GM10266 (cell line): ENCODE data around the gene SVIL.
"Not testable (repeated sequence)": the region's sequence is repeated elsewhere in the genome, so short reads cannot be mapped to it uniquely, and the experiment has no call there.

Experiments
- DNase-seq: peaks from one replicate; pipeline ENCODE4 v3.0.0; 2012; ENCODE audit errors: extremely low spot score
- TF ChIP-seq, protein P1 (sequence below): IDR thresholded peaks from 2 replicates; pipeline ENCODE4 v1.5.1; 2012; ENCODE audit warnings: mild to moderate bottlenecking, low read depth; ENCODE audit not compliant: control insufficient read depth, insufficient read depth; ENCODE audit errors: missing control alignments

Gene SVIL

DNA sequence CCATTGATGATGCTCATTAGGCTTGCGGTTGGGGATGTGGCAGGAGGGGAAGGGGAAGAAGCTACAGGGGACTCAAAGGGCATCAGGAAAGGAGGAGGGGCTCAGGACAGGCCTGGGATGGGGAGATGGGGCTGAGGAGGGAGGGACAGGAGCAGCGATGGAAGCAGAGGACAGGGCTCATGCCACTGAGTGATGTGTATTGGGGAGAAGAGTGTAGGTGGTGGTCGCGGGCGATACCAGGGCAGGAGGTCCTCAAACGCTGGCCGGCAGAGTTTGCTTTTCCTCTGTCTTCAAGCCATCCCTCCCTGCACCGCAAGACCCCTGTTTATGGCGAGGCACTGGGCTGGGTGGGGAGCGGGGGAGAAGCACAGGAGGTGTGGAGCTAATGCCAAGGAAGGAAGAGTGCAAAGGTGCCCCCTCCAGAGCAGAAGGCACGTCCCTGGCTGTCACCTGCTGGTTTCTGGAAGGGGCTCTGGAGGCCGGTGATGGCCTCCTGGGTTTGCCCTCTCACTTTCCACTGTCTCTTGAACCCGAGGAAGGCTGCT is 134.7 kb downstream of the SVIL start:
- no peak for DNase-seq
- TF ChIP-seq, protein P1, sequence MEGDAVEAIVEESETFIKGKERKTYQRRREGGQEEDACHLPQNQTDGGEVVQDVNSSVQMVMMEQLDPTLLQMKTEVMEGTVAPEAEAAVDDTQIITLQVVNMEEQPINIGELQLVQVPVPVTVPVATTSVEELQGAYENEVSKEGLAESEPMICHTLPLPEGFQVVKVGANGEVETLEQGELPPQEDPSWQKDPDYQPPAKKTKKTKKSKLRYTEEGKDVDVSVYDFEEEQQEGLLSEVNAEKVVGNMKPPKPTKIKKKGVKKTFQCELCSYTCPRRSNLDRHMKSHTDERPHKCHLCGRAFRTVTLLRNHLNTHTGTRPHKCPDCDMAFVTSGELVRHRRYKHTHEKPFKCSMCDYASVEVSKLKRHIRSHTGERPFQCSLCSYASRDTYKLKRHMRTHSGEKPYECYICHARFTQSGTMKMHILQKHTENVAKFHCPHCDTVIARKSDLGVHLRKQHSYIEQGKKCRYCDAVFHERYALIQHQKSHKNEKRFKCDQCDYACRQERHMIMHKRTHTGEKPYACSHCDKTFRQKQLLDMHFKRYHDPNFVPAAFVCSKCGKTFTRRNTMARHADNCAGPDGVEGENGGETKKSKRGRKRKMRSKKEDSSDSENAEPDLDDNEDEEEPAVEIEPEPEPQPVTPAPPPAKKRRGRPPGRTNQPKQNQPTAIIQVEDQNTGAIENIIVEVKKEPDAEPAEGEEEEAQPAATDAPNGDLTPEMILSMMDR: no peak

DNA sequence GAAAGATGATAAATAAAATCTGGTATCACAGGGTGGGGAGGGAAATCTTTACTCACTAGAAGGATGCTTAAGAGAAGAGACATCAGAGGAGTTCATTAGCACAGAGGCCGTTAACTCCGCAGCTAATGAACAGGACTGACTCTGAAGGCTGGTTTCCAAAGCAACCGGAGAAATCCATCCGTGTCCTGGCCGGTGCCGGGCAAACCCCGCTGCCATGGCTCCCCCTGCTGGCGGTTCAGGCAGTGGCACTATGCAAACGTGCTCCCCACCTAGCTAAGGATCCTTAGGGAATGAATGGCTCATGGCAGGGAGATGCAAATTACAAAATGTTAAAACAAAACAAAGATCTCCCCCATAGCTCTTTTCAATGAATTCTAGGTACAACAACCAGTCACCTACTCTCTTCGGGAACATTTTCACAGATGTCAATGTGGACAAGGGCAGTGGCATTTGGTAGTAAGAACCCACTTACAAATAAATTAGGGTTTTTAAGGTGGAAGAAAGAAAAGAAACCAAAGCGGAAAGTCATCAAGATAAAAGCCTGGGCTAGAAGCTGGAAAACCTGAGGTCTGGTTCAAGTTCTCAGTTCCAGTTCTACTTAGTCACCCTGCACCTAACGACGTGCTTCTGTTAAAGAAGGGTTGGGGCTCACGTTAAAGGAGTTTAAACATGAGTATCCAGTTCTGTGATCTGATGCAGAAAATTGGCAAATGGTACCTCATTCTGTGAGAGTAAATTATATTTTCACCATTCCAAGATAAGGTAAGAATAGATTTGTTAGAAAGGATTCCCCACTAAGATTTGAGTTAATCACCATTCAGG is 138.2 kb downstream of the SVIL start:
- TF ChIP-seq, protein P1: peak; percentile 97
- DNase-seq: peak; percentile 61

DNA sequence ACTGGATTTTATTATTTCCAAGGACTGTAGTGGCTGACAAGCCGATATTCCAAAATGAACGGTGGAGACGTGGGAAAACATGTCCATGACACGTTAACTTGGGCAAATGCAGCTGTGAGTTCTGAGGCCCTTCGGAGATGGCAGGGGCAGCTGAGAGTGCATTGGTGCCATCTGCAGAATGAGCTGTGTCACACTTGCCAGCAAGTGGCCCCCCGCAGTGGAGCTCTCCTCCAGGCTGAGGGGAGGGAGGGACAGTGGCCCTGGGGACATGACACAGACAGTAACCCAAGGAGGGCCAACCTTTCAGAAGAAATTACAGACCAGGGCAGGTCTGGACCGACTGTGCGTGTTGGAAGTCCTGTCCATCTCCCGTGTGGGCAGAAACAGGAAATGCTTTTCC is 139.4 kb downstream of the SVIL start:
- no peak for DNase-seq

DNA sequence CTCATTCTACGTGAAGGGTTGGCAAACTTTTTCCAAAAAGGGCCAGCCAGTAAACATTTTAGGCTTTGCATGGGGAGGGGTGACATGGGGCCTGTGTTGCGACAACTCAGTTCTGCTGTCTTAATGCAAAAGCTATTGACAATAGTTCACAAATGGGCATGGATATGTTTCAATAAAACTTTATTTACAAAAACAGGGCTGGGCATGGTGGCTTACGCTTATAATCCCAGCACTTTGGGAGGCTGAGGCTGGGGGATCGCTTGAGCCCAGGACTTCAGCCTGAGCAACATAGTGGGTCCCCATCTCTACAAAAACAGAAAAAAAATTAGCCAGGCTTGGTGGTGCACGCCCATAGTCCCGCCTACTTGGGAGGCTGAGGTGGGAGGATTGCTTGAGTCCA is 141.1 kb downstream of the SVIL start:
- TF ChIP-seq, protein P1: no peak

More for the DNA sequence above, 139.4 kb downstream of the SVIL start:
- TF ChIP-seq, protein P1: no peak

DNA sequence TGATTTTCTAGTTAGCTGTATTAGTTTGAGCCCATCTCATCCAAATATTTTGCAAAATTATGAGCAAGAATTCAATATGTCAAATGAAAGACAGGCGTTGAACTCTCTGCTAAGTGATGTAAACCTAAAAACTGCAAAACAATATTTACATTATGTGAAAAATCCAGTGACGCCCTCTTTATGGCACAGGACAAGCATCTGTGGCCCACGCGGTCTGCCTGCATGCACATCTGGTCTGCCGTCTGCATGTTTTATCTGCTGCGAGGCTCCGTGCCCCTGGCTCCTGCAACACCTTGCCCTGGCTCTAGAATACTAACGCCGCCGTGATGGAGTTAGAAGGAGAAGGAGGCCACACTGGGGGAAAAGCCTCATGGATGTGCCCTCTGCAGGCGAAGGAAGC is 142.0 kb downstream of the SVIL start:
- TF ChIP-seq, protein P1: no peak
- DNase-seq: no peak

More for the DNA sequence above, 141.1 kb downstream of the SVIL start:
- DNase-seq: no peak

DNA sequence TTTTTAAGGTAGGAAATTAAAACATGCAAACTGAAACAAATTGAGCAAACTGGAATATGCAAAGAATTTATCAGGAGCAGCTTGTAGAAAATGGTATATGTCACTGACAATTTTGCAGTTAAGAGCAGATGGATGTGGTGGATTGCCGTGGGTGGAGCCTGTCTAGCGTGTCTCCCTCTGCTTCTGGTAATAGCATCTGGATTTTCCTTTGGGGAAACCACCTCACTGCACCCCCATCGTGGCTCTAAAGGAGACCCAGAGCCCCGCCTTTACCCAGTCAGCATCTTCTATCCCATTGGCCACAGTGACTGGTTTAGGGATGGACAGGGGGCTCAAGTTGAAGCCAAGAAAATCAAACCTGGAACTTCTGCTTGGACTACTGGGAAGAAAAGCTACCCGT is 142.9 kb downstream of the SVIL start:
- DNase-seq: no peak
- TF ChIP-seq, protein P1: no peak

DNA sequence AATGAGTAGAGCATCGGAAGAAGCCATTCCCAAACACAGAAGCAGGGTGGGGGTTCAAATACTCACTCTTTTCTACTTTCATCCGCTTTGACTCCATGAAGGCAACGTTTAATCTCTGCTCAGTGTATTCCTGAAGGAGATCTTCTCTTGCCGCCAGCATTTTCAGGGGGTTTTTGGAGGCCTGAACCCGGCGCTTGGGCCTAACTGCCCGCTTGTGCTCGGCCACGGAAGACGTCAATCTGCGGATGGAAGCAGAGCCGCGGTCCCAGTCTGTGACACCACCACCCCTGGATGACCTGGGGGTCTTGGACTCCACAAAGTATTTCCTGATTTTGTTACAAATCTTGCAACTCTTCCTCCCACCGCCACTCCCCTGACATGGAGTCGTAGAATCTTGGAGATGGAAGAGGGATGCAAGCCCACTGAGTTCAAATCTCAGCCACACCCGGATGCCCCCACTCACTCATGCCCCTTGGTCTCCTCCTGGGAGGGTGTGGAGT is 143.9 kb downstream of the SVIL start:
- DNase-seq: not testable (repeated sequence)

DNA sequence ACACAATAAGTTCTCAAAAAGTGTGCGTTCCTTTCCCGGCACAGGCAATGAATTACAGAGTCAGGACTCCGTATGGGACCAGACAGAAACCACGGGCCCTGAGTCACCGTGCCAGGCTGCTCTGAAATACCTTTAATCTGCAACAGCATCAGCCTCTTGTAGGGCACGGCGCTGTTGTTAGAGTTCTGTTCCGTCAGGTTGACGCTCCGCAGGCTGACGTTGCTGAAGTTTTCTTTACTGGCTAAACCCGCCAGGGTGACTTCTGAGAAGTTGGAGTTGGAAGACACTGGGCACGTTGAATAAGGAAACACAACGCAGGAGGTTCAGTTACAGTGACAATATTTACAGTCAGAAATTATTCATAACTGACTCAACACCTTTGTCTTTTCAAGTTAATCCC is 146.3 kb downstream of the SVIL start:
- not testable (repeated sequence) for DNase-seq

DNA sequence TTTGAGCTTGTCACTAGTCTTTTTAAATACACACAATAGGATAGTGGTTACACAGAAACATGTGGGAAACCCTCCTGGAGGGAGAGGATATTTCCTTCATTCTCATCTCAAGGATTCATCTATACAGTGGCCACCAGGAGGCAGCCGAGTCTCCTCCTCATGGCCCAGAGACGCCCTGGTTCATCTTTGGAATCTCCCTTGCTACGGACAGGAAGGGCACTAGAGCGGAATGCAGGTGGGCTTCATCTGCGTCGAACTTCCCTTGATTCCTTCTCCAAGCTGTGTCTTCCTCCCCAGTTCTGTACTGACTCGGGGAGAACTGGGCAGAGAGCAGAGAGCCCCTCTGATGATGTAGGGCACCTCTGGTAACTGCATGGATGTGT is 146.9 kb downstream of the SVIL start:
- DNase-seq: not testable (repeated sequence)

DNA sequence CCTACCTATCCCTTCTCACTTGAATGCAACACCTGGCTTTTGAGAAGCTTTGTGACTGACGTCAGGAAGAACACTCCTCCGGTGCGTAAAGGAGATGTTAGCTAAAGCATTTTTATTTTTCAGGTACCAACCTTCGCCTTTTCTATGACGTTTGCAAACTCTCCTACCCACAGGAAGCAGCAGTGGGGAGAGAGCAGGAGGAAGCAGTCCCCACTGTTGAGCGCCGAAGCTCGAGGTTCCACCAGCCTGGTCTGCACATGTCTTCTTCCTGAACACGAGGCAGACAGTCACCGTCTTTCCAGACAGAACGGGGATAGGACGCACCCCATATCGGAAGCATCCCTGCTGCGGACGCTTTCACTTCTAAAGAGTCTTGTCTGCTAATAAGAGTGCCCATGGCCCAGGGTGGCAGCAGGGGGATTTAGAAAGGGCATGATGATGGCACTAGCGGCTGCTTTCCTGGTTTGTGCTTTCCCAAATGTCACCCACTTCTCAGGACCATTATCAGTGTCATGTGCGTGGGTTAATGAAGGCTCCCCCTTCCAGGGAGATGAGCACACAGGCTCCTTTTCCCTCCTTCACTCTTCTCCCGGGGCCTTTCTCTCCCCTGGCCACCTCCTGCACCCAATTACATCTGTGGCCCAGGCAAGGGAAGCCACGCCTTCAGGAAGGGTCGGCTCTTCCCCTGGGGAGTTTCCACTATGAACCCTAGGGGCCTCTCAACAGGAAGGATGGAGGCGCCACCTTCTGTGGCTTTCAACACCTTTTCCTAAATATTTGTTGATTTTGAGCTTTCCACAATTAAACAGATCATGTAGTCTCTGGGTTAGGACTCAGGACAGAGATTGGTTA is 147.5 kb downstream of the SVIL start:
- not testable (repeated sequence) for DNase-seq
